IPS-20b (cell line): ENCODE results near the gene ORMDL3.

Experiments used
- H3K27ac ChIP-seq: one replicate; pipeline ENCODE4 v1.5.1; 2013; ENCODE audit warnings: low read length
- H3K27me3 ChIP-seq: 2 replicates; pipeline ENCODE4 v1.6.1; 2013; ENCODE audit warnings: mild to moderate bottlenecking, low read length, inconsistent platforms; ENCODE audit not compliant: insufficient read depth
- H3K36me3 ChIP-seq: 2 replicates; pipeline ENCODE4 v1.6.1; 2013; ENCODE audit warnings: low read depth, mild to moderate bottlenecking, inconsistent platforms, low read length, moderate library complexity; ENCODE audit not compliant: insufficient read depth
- H3K4me1 ChIP-seq: 2 replicates; pipeline ENCODE4 v1.6.1; 2013; ENCODE audit warnings: mild to moderate bottlenecking, control low read depth, inconsistent platforms, low read length, moderate library complexity; ENCODE audit not compliant: insufficient read depth
- H3K4me3 ChIP-seq: 2 replicates; pipeline ENCODE4 v1.5.1; 2013; ENCODE audit warnings: mild to moderate bottlenecking, low read length, inconsistent platforms
- H3K9ac ChIP-seq: 2 replicates; pipeline ENCODE4 v1.6.1; 2013; ENCODE audit warnings: low read depth, mild to moderate bottlenecking, inconsistent platforms, low read length, moderate library complexity
- H3K9me3 ChIP-seq: 2 replicates; pipeline ENCODE4 v1.6.1; 2013; ENCODE audit warnings: mild to moderate bottlenecking, low read depth, low read length, inconsistent platforms; ENCODE audit not compliant: insufficient read depth

ORMDL3 gene

GRCh38 chr17:39946551-39947330, 19.3 kb upstream of the ORMDL3 start:
- Histone ChIP-seq H3K36me3 (no peaks in the 10 kb centered on the region), H3K9me3 (no peaks in the 10 kb centered on the region), H3K9ac (no peak overlapping the region), H3K27ac (no peak overlapping the region), H3K4me3 (no peak overlapping the region), H3K4me1 (no peaks in the 10 kb centered on the region), H3K27me3 (peaks cover 3% of the 10 kb centered on the region; the same call in 1 of the 2 replicates)

- Histone ChIP-seq H3K9me3 (no peaks in the 10 kb centered on the region), H3K9ac (no peak overlapping the region), H3K4me3 (no peak overlapping the region), H3K27ac (no peak overlapping the region), H3K4me1 (no peaks in the 10 kb centered on the region), H3K27me3 (no peaks in the 10 kb centered on the region), H3K36me3 (no peaks in the 10 kb centered on the region)
Observed at GRCh38 chr17:39944393-39944711, 17.0 kb upstream of the ORMDL3 start.

GRCh38 chr17:39943702-39944392, 16.4 kb upstream of the ORMDL3 start:
- H3K4me1 ChIP-seq: no peaks in the 10 kb centered on the region; the same call in 1 of the 2 replicates
- H3K9me3 ChIP-seq: no peaks in the 10 kb centered on the region
- no peak overlapping the region for H3K9ac ChIP-seq
- no peak overlapping the region for H3K27ac ChIP-seq
- H3K27me3 ChIP-seq: no peaks in the 10 kb centered on the region
- H3K36me3 ChIP-seq: no peaks in the 10 kb centered on the region
- no peak overlapping the region for H3K4me3 ChIP-seq

- H3K9ac ChIP-seq: no peak overlapping the region
- H3K36me3 ChIP-seq: no peaks in the 10 kb centered on the region
- H3K4me3 ChIP-seq: no peak overlapping the region
- no peak overlapping the region for H3K27ac ChIP-seq
- H3K4me1 ChIP-seq: no peaks in the 10 kb centered on the region; the same call in 1 of the 2 replicates
- no peaks in the 10 kb centered on the region for H3K9me3 ChIP-seq
- no peaks in the 10 kb centered on the region for H3K27me3 ChIP-seq
Observed at GRCh38 chr17:39939588-39940419, 12.4 kb upstream of the ORMDL3 start.

- Histone ChIP-seq H3K9me3 (no peaks in the 10 kb centered on the region), H3K4me3 (no peak overlapping the region), H3K9ac (no peak overlapping the region), H3K27ac (no peak overlapping the region), H3K36me3 (no peaks in the 10 kb centered on the region), H3K27me3 (no peaks in the 10 kb centered on the region), H3K4me1 (peaks cover 2% of the 10 kb centered on the region)
Observed at GRCh38 chr17:39939106-39939505, 11.7 kb upstream of the ORMDL3 start.

GRCh38 chr17:39938140-39938869, 10.9 kb upstream of the ORMDL3 start:
- H3K36me3 ChIP-seq: no peaks in the 10 kb centered on the region
- no peak overlapping the region for H3K9ac ChIP-seq
- H3K27me3 ChIP-seq: no peaks in the 10 kb centered on the region
- H3K4me3 ChIP-seq: no peak overlapping the region
- H3K4me1 ChIP-seq: peaks cover 4% of the 10 kb centered on the region
- H3K27ac ChIP-seq: no peak overlapping the region
- no peaks in the 10 kb centered on the region for H3K9me3 ChIP-seq

GRCh38 chr17:39937447-39937846, 10.0 kb upstream of the ORMDL3 start:
- Histone ChIP-seq H3K4me3 (no peak overlapping the region), H3K36me3 (no peaks in the 10 kb centered on the region), H3K9ac (no peak overlapping the region), H3K4me1 (peaks cover 4% of the 10 kb centered on the region), H3K27me3 (no peaks in the 10 kb centered on the region), H3K27ac (no peak overlapping the region), H3K9me3 (no peaks in the 10 kb centered on the region)

- H3K9me3 ChIP-seq: no peaks in the 10 kb centered on the region
- H3K27ac ChIP-seq: no peak overlapping the region
- H3K4me1 ChIP-seq: peaks cover 4% of the 10 kb centered on the region
- no peaks in the 10 kb centered on the region for H3K36me3 ChIP-seq
- H3K4me3 ChIP-seq: no peak overlapping the region
- no peaks in the 10 kb centered on the region for H3K27me3 ChIP-seq
- no peak overlapping the region for H3K9ac ChIP-seq
Observed at GRCh38 chr17:39935909-39936308, 8.5 kb upstream of the ORMDL3 start.

GRCh38 chr17:39934324-39934723, 6.9 kb upstream of the ORMDL3 start:
- Histone ChIP-seq H3K36me3 (no peaks in the 10 kb centered on the region), H3K9me3 (no peaks in the 10 kb centered on the region), H3K27ac (no peak overlapping the region), H3K4me3 (no peak overlapping the region), H3K9ac (no peak overlapping the region; the same call in 1 of the 2 replicates), H3K27me3 (no peaks in the 10 kb centered on the region), H3K4me1 (peaks cover 4% of the 10 kb centered on the region)

GRCh38 chr17:39933912-39934311, 6.5 kb upstream of the ORMDL3 start:
- Histone ChIP-seq H3K9me3 (no peaks in the 10 kb centered on the region), H3K4me3 (no peak overlapping the region), H3K27ac (no peak overlapping the region), H3K27me3 (no peaks in the 10 kb centered on the region), H3K4me1 (peaks cover 4% of the 10 kb centered on the region), H3K36me3 (no peaks in the 10 kb centered on the region), H3K9ac (no peak overlapping the region; the same call in 1 of the 2 replicates)

- no peak overlapping the region for H3K4me3 ChIP-seq
- peaks cover 8% of the 10 kb centered on the region; the same call in 1 of the 2 replicates for H3K4me1 ChIP-seq
- H3K9ac ChIP-seq: no peak overlapping the region
- no peaks in the 10 kb centered on the region for H3K9me3 ChIP-seq
- H3K27ac ChIP-seq: no peak overlapping the region
- no peaks in the 10 kb centered on the region for H3K36me3 ChIP-seq
- no peaks in the 10 kb centered on the region for H3K27me3 ChIP-seq
Observed at GRCh38 chr17:39929646-39930407, 2.4 kb upstream of the ORMDL3 start.
